Trophoblast cell (in vitro differentiated cells and primary cell): ENCODE data around the gene ZMAT5.

Source experiments
- DNase-seq, 2 donors: peaks; one replicate each; pipeline ENCODE4 v3.0.0-alpha.2; 2016
- H2AFZ ChIP-seq: 2 replicates; pipeline ENCODE4 v1.6.1; 2013; ENCODE audit warnings: low read length, moderate library complexity, mild to moderate bottlenecking; ENCODE audit not compliant: insufficient read depth, poor library complexity
- H2AK5ac ChIP-seq: 2 replicates; pipeline ENCODE4 v1.6.1; 2013; ENCODE audit warnings: mild to moderate bottlenecking, low read length
- H2BK120ac ChIP-seq: 2 replicates; pipeline ENCODE4 v1.6.1; 2013; ENCODE audit warnings: low read length, mild to moderate bottlenecking, moderate library complexity; ENCODE audit not compliant: insufficient read depth, poor library complexity
- H2BK12ac ChIP-seq: 2 replicates; pipeline ENCODE4 v1.6.1; 2013; ENCODE audit warnings: mild to moderate bottlenecking, low read length, moderate library complexity
- H2BK5ac ChIP-seq: 2 replicates; pipeline ENCODE4 v1.6.1; 2013; ENCODE audit warnings: low read length, low read depth, moderate library complexity, mild to moderate bottlenecking; ENCODE audit not compliant: poor library complexity
- H3K14ac ChIP-seq: 2 replicates; pipeline ENCODE4 v1.6.1; 2013; ENCODE audit warnings: mild to moderate bottlenecking, low read length
- H3K18ac ChIP-seq: 2 replicates; pipeline ENCODE4 v1.6.1; 2013; ENCODE audit warnings: mild to moderate bottlenecking, low read length
- H3K23ac ChIP-seq: 2 replicates; pipeline ENCODE4 v1.6.1; 2013; ENCODE audit warnings: low read length
- H3K27ac ChIP-seq: 2 replicates; pipeline ENCODE4 v1.5.1; 2013; ENCODE audit warnings: low read depth, mild to moderate bottlenecking, inconsistent platforms, low read length, moderate library complexity
- H3K27me3 ChIP-seq: 2 replicates; pipeline ENCODE4 v1.6.1; 2013; ENCODE audit warnings: inconsistent platforms, mild to moderate bottlenecking, low read length, moderate library complexity; ENCODE audit not compliant: insufficient read depth
- H3K36me3 ChIP-seq, 2 experiments: 1 replicate in 1 of 2; 2 replicates in 1 of 2; pipeline ENCODE4 v1.6.1; 2013; ENCODE audit warnings: low read length in 2 of 2, mild to moderate bottlenecking in 2 of 2, moderate library complexity in 1 of 2; ENCODE audit not compliant: insufficient read depth in 2 of 2, control insufficient read depth in 1 of 2
- H3K4ac ChIP-seq: 2 replicates; pipeline ENCODE4 v1.6.1; 2013; ENCODE audit warnings: low read depth, mild to moderate bottlenecking, low read length, moderate library complexity
- H3K4me1 ChIP-seq, 2 experiments: 1 replicate in 1 of 2; 2 replicates in 1 of 2; pipeline ENCODE4 v1.6.1; 2013; ENCODE audit warnings: low read length in 2 of 2, mild to moderate bottlenecking in 2 of 2, moderate library complexity in 1 of 2; ENCODE audit not compliant: insufficient read depth in 2 of 2, control insufficient read depth in 1 of 2
- H3K4me2 ChIP-seq: 2 replicates; pipeline ENCODE4 v1.6.1; 2013; ENCODE audit warnings: inconsistent platforms, mild to moderate bottlenecking, low read length, moderate library complexity
- H3K4me3 ChIP-seq: 2 replicates; pipeline ENCODE4 v1.5.1; 2013; ENCODE audit warnings: mild to moderate bottlenecking, low read depth, low read length, inconsistent platforms
- H3K79me1 ChIP-seq: one replicate; pipeline ENCODE4 v1.6.1; 2013; ENCODE audit warnings: low read length
- H3K79me2 ChIP-seq: 2 replicates; pipeline ENCODE4 v1.6.1; 2013; ENCODE audit warnings: low read length, mild to moderate bottlenecking; ENCODE audit not compliant: control insufficient read depth, insufficient read depth, poor library complexity
- H3K9ac ChIP-seq: 2 replicates; pipeline ENCODE4 v1.6.1; 2013; ENCODE audit warnings: mild to moderate bottlenecking, low read length
- H3K9me3 ChIP-seq: 2 replicates; pipeline ENCODE4 v1.6.1; 2013; ENCODE audit warnings: low read depth, mild to moderate bottlenecking, control low read depth, inconsistent platforms, low read length; ENCODE audit not compliant: insufficient read depth
- H4K12ac ChIP-seq: 2 replicates; pipeline ENCODE4 v1.6.1; 2013; ENCODE audit warnings: low read depth, mild to moderate bottlenecking, low read length, moderate library complexity
- H4K8ac ChIP-seq: 2 replicates; pipeline ENCODE4 v1.6.1; 2013; ENCODE audit warnings: low read depth, mild to moderate bottlenecking, low read length, moderate library complexity
- H4K91ac ChIP-seq: one replicate; pipeline ENCODE4 v1.6.1; 2013; ENCODE audit warnings: low read depth, mild to moderate bottlenecking, low read length, moderate library complexity
- whole genome bisulfite sequencing: extraction: QIAGEN DNeasy Blood & Tissue Kit; methylation state at CpG from one replicate; pipeline ENCODE4 v1.1.7; 2013; ENCODE audit warnings: missing lambda C conversion rate; ENCODE audit not compliant: insufficient read length, insufficient coverage; ENCODE audit errors: extremely low coverage; 5-methylcytosine and 5-hydroxymethylcytosine counted together

ZMAT5 gene

DNA sequence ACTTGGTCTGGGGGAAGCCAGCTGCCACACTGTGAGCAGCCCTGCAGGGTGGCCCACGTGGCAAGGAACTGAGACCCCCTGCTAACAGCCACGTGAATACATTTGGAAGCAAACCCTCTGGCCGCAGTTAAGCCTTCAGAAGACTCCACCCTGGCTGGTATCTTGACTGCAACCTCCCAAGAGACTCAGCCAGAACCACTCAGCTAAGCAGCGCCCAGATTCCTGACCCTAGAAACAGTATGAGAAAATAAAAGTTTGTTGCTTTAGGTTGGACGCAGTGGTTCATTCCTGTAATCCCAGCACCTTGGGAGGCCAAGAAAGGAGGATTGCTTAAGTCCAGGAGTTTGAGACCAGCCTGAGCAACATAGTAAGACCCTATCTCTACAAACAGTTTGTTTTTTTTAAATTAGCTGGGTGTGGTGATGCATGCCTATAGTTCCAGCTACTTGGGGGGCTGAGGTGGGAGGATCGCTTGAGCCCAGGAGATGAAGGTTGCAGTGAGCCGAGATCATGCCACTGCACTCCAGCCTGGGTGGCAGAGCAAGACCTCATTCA, 8.7 kb downstream of the ZMAT5 start:
- H4K8ac ChIP-seq, result no peak overlapping the region
- no peak overlapping the region for H3K27ac ChIP-seq
- H2BK120ac ChIP-seq, result no peak overlapping the region
- H3K36me3 ChIP-seq, result no peaks in the 10 kb centered on the region
- H2AFZ ChIP-seq, result no peak overlapping the region
- no peaks in the 10 kb centered on the region for H3K79me1 ChIP-seq
- no peak overlapping the region for H2BK12ac ChIP-seq
- H3K18ac ChIP-seq, result no peak overlapping the region
- no peak overlapping the region for H3K4me3 ChIP-seq
- no peak overlapping the region for H3K4me2 ChIP-seq
- H3K9me3 ChIP-seq, result no peaks in the 10 kb centered on the region
- no peak overlapping the region for H2BK5ac ChIP-seq
- no peak overlapping the region for H2AK5ac ChIP-seq
- WGBS, result no CpG with 5 or more reads among the region's 7 CpGs
- H3K4me1 ChIP-seq, result peaks cover 4 to 5% of the 10 kb centered on the region in 2 experiments
- no peak overlapping the region for H3K14ac ChIP-seq
- no peak overlapping the region for H3K9ac ChIP-seq
- no peak overlapping the region for H3K4ac ChIP-seq
- no peaks in the 10 kb centered on the region for H3K79me2 ChIP-seq
- H4K91ac ChIP-seq, result no peak overlapping the region
- no peak overlapping the region for H3K23ac ChIP-seq
- no peak overlapping the region for H4K12ac ChIP-seq
- H3K27me3 ChIP-seq, result no peaks in the 10 kb centered on the region
- DNase-seq, result no peak

DNA sequence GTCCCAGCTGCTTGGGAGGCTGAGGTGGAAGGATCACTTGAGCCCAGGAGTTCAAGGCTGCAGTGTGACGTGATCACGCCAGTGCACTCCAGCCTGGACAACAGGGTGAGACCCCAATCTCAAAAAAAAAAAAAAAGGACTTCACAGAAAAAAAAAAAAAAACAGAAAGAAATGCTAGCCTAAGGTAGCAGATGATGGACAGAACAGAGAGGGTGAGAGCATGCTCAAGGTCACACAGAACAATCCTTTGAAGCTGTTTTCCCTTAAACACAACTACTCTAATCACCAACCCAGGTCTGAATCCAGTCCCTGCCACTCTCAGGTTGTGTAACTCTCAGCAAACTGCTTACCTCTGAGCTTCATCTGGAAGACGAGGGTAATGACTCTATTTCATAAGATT, 9.7 kb downstream of the ZMAT5 start:
- WGBS, result no CpG with 5 or more reads among the region's 3 CpGs
- Histone ChIP-seq H2BK12ac (no peak overlapping the region), H2BK5ac (no peak overlapping the region), H4K91ac (no peak overlapping the region), H3K4ac (no peak overlapping the region), H3K79me2 (no peaks in the 10 kb centered on the region), H3K18ac (no peak overlapping the region), H3K4me2 (no peak overlapping the region), H3K36me3 (no peaks in the 10 kb centered on the region), H2BK120ac (no peak overlapping the region), H3K23ac (no peak overlapping the region), H4K12ac (no peak overlapping the region), H3K27me3 (no peaks in the 10 kb centered on the region), H3K27ac (no peak overlapping the region), H2AFZ (no peak overlapping the region), H3K4me3 (no peak overlapping the region), H3K9ac (no peak overlapping the region), H3K9me3 (peaks cover 2% of the 10 kb centered on the region), H3K79me1 (no peaks in the 10 kb centered on the region), H3K4me1 (peaks cover 4 to 5% of the 10 kb centered on the region in 2 experiments), H4K8ac (no peak overlapping the region), H2AK5ac (no peak overlapping the region), H3K14ac (no peak overlapping the region)
- no peak for DNase-seq

DNA sequence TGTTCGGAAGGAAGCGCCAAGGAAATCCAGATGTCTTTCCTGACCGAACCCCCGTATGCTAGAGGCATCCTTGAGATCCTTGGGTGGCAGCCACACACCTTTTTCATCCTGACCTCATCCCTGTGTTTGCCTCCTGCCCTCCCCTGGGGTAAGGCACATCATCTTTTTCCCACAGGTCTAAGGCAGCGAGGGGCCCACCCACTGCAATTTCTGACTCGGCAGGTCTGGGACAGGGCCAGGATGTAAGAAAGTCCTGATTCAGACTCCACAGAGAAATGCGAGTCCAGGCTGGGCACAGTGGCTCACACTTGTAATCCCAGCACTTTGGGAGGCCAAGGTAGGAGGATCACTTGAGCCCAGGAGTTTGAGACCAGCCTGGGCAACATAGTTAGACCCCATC, 10.5 kb downstream of the ZMAT5 start:
- no peak overlapping the region for H3K14ac ChIP-seq
- no peaks in the 10 kb centered on the region for H3K36me3 ChIP-seq
- H3K79me2 ChIP-seq, result no peaks in the 10 kb centered on the region
- no peak overlapping the region for H4K8ac ChIP-seq
- peaks cover 4 to 5% of the 10 kb centered on the region in 2 experiments for H3K4me1 ChIP-seq
- H3K27me3 ChIP-seq, result no peaks in the 10 kb centered on the region
- H4K12ac ChIP-seq, result no peak overlapping the region
- peaks cover 2% of the 10 kb centered on the region for H3K9me3 ChIP-seq
- H3K27ac ChIP-seq, result no peak overlapping the region
- H3K18ac ChIP-seq, result no peak overlapping the region
- WGBS, result no CpG with 5 or more reads among the region's 7 CpGs
- H4K91ac ChIP-seq, result no peak overlapping the region
- H2BK5ac ChIP-seq, result no peak overlapping the region
- H2BK120ac ChIP-seq, result no peak overlapping the region
- no peak overlapping the region for H3K4me3 ChIP-seq
- no peak overlapping the region for H2AK5ac ChIP-seq
- H3K79me1 ChIP-seq, result no peaks in the 10 kb centered on the region
- DNase-seq, result no peak
- H3K23ac ChIP-seq, result no peak overlapping the region
- H3K4me2 ChIP-seq, result no peak overlapping the region
- no peak overlapping the region for H2BK12ac ChIP-seq
- H2AFZ ChIP-seq, result no peak overlapping the region
- H3K9ac ChIP-seq, result no peak overlapping the region
- H3K4ac ChIP-seq, result no peak overlapping the region

DNA sequence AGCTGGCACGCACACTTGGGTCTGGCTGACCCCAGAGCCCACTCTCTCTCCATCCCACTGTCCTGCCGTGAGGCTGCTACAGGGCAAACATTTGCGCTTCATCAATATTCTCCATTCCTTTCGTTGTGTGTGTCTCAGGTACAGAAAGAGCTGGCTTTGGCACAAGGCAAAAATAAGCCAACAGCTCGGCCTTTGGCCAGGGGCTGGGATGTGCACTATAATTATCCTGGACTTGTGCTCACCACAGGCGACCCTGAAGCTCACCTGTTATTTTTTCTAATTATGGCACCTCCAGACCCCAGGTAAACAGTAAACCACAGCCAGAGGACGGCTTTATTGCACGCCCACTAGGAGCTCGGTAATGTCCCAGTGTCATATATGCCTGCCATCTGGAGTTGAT, 10.9 kb downstream of the ZMAT5 start:
- WGBS, result no CpG with 5 or more reads among the region's 9 CpGs
- Histone ChIP-seq H3K18ac (no peak overlapping the region), H3K4me1 (peaks cover 4 to 5% of the 10 kb centered on the region in 2 experiments), H3K9me3 (peaks cover 2% of the 10 kb centered on the region), H3K4me2 (no peak overlapping the region), H2AFZ (no peak overlapping the region), H3K27ac (no peak overlapping the region), H3K9ac (no peak overlapping the region), H3K23ac (no peak overlapping the region), H3K4me3 (peak overlapping the region; percentile 47), H3K4ac (no peak overlapping the region), H3K36me3 (no peaks in the 10 kb centered on the region), H4K8ac (no peak overlapping the region), H4K91ac (no peak overlapping the region), H3K27me3 (no peaks in the 10 kb centered on the region), H3K79me2 (no peaks in the 10 kb centered on the region), H2BK5ac (no peak overlapping the region), H2BK12ac (no peak overlapping the region), H2AK5ac (no peak overlapping the region), H3K14ac (no peak overlapping the region), H4K12ac (no peak overlapping the region), H2BK120ac (no peak overlapping the region), H3K79me1 (no peaks in the 10 kb centered on the region)
- DNase-seq, result no peak
